Activated CD8-positive, alpha-beta memory T cell treated with anti-CD3 and anti-CD28 coated beads for 48 hours (primary cell): ENCODE measurements around the gene VWA2.

Source experiments
- DNase-seq, 3 experiments: peaks; one replicate each; pipeline ENCODE4 v3.0.0-alpha.2; 2020; ENCODE audit warnings: low read depth in 2 of 3, low spot score in 2 of 3

Gene VWA2

GRCh38 chr10:114274616-114275453 lies 35.8 kb downstream of the VWA2 start:
- DNase-seq, result no peak

GRCh38 chr10:114276066-114276465 lies 37.0 kb downstream of the VWA2 start:
- no peak for DNase-seq

- no peak for DNase-seq
Observed at GRCh38 chr10:114276671-114277070, 37.6 kb downstream of the VWA2 start.

- DNase-seq, result no peak
Observed at GRCh38 chr10:114278140-114278883, 39.3 kb downstream of the VWA2 start.

- DNase-seq, result no peak
Observed at GRCh38 chr10:114278884-114279191, 39.8 kb downstream of the VWA2 start.

GRCh38 chr10:114279289-114279688 lies 40.2 kb downstream of the VWA2 start:
- DNase-seq, result no peak

GRCh38 chr10:114279901-114280644 lies 41.0 kb downstream of the VWA2 start:
- no peak for DNase-seq

- DNase-seq, result no peak
Observed at GRCh38 chr10:114281006-114281405, 42.0 kb downstream of the VWA2 start.

GRCh38 chr10:114281461-114281860 lies 42.4 kb downstream of the VWA2 start:
- DNase-seq, result no peak

GRCh38 chr10:114282526-114282925 lies 43.5 kb downstream of the VWA2 start:
- no peak for DNase-seq

- no peak for DNase-seq
Observed at GRCh38 chr10:114283091-114283490, 44.0 kb downstream of the VWA2 start.

GRCh38 chr10:114283535-114284234 lies 44.6 kb downstream of the VWA2 start:
- DNase-seq, result no peak

GRCh38 chr10:114284346-114285071 lies 45.5 kb downstream of the VWA2 start:
- no peak for DNase-seq

- no peak for DNase-seq
Observed at GRCh38 chr10:114285961-114286441, 46.9 kb downstream of the VWA2 start.

- no peak for DNase-seq
Observed at GRCh38 chr10:114286921-114287320, 47.9 kb downstream of the VWA2 start.

GRCh38 chr10:114288424-114289095 lies 49.5 kb downstream of the VWA2 start:
- no peak for DNase-seq

GRCh38 chr10:114289096-114289436 lies 50.0 kb downstream of the VWA2 start:
- no peak for DNase-seq

- no peak for DNase-seq
Observed at GRCh38 chr10:114290038-114290437, 51.0 kb downstream of the VWA2 start.

- no peak for DNase-seq
Observed at GRCh38 chr10:114291076-114291475, 52.0 kb downstream of the VWA2 start.

- no peak for DNase-seq
Observed at GRCh38 chr10:114291516-114291915, 52.5 kb downstream of the VWA2 start.
